ENCODE data around the gene SASH1.

Gene SASH1

DNA sequence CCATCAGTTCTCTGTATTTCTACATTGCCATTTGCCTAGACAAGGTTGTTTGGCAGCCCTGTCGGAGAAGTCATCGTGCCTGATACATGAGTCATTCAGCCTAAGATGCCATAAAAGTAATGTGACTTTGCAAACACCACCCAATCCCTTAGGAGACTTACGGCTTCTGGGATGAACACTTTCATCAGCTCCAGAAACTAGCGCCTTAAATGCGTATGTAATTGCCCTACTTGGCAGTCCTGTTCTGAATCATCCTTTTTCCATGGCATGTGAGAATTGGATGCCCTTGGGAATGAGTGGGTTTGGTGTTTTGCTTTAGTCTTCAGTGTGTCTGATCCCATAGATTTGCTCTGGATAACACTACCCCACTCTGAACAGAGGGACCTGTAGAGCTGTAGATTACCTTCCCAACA, 158.5 kb downstream of the SASH1 start (continued):
- TF ChIP-seq, protein P1, sequence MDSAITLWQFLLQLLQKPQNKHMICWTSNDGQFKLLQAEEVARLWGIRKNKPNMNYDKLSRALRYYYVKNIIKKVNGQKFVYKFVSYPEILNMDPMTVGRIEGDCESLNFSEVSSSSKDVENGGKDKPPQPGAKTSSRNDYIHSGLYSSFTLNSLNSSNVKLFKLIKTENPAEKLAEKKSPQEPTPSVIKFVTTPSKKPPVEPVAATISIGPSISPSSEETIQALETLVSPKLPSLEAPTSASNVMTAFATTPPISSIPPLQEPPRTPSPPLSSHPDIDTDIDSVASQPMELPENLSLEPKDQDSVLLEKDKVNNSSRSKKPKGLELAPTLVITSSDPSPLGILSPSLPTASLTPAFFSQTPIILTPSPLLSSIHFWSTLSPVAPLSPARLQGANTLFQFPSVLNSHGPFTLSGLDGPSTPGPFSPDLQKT (IDR thresholded peaks at IDR 0.05; ENCODE audit: borderline replicate concordance, low read depth, low read length), result no peak
- TF ChIP-seq ZNF48 (tag by site-specific recombination; IDR thresholded peaks at IDR 0.05), result no peak
- peak; percentile 66 for TF ChIP-seq SCRT2 (tag by site-specific recombination; IDR thresholded peaks at IDR 0.05)
- TF ChIP-seq ZNF600 (tag by site-specific recombination; IDR thresholded peaks at IDR 0.05), result peak; percentile 72
- no peak for TF ChIP-seq KLF10 (tag by site-specific recombination; IDR thresholded peaks at IDR 0.05)
- no peak for TF ChIP-seq ZNF585B (tag by site-specific recombination; IDR thresholded peaks at IDR 0.05)
- TF ChIP-seq ZNF132 (tag by site-specific recombination; IDR thresholded peaks at IDR 0.05; ENCODE audit: borderline replicate concordance), result no peak
- TF ChIP-seq ZFHX2 (tag by site-specific recombination; conservative IDR thresholded peaks at IDR 0.05), result no peak
- no peak for TF ChIP-seq GLIS2 (tag by site-specific recombination; IDR thresholded peaks at IDR 0.05)
- TF ChIP-seq, protein P2, sequence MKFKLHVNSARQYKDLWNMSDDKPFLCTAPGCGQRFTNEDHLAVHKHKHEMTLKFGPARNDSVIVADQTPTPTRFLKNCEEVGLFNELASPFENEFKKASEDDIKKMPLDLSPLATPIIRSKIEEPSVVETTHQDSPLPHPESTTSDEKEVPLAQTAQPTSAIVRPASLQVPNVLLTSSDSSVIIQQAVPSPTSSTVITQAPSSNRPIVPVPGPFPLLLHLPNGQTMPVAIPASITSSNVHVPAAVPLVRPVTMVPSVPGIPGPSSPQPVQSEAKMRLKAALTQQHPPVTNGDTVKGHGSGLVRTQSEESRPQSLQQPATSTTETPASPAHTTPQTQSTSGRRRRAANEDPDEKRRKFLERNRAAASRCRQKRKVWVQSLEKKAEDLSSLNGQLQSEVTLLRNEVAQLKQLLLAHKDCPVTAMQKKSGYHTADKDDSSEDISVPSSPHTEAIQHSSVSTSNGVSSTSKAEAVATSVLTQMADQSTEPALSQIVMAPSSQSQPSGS (tag by site-specific recombination; IDR thresholded peaks at IDR 0.05; ENCODE audit: low read depth), result no peak
- TF ChIP-seq ZNF660 (tag by site-specific recombination; IDR thresholded peaks at IDR 0.05), result 0 out of 2 replicates have a peak, but pooled peaks have one; percentile 41
- peak; percentile 70; the same call in 1 of the 2 replicates for TF ChIP-seq TRIM28 (IDR thresholded peaks at IDR 0.05; ENCODE audit: borderline replicate concordance, low read length)
- TF ChIP-seq ZNF626 (tag by site-specific recombination; IDR thresholded peaks at IDR 0.05), result no peak
- TF ChIP-seq ZNF366 (tag by site-specific recombination; conservative IDR thresholded peaks at IDR 0.05), result peak; percentile 71
- TF ChIP-seq ZBTB8A (tag by site-specific recombination; IDR thresholded peaks at IDR 0.05), result no peak
- TF ChIP-seq ZNF2 (tag by site-specific recombination; IDR thresholded peaks at IDR 0.05), result 0 out of 2 replicates have a peak, but pooled peaks have one; percentile 30
- peak; percentile 73; the same call in 1 of the 2 replicates for TF ChIP-seq ZNF184 (tag by site-specific recombination; IDR thresholded peaks at IDR 0.05)
- TF ChIP-seq ZNF555 (tag by site-specific recombination; conservative IDR thresholded peaks at IDR 0.05), result no peak
- TF ChIP-seq ZBTB48 (tag by site-specific recombination; IDR thresholded peaks at IDR 0.05), result peak; percentile 63; the same call in 1 of the 2 replicates
- TF ChIP-seq HOXD13 (CRISPR knock-in tag; IDR thresholded peaks at IDR 0.05; ENCODE audit: borderline replicate concordance), result no peak
- no peak for TF ChIP-seq PRDM1 (tag by site-specific recombination; IDR thresholded peaks at IDR 0.05)
- TF ChIP-seq ZBTB21 (tag by site-specific recombination; IDR thresholded peaks at IDR 0.05), result no peak
- no peak for TF ChIP-seq ZNF37A (tag by site-specific recombination; IDR thresholded peaks at IDR 0.05)
- TF ChIP-seq ZNF335 (tag by site-specific recombination; conservative IDR thresholded peaks at IDR 0.05), result no peak
- peak; percentile 39; the same call in 1 of the 2 replicates for TF ChIP-seq ZBTB17 (tag by site-specific recombination; IDR thresholded peaks at IDR 0.05)
- TF ChIP-seq ZEB2 (tag by site-specific recombination; IDR thresholded peaks at IDR 0.05), result 0 out of 2 replicates have a peak, but pooled peaks have one; percentile 53
- TF ChIP-seq, protein P3, sequence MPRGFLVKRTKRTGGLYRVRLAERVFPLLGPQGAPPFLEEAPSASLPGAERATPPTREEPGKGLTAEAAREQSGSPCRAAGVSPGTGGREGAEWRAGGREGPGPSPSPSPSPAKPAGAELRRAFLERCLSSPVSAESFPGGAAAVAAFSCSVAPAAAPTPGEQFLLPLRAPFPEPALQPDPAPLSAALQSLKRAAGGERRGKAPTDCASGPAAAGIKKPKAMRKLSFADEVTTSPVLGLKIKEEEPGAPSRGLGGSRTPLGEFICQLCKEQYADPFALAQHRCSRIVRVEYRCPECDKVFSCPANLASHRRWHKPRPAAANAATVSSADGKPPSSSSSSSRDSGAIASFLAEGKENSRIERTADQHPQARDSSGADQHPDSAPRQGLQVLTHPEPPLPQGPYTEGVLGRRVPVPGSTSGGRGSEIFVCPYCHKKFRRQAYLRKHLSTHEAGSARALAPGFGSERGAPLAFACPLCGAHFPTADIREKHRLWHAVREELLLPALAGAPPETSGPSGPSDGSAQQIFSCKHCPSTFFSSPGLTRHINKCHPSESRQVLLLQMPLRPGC (tag by site-specific recombination; IDR thresholded peaks at IDR 0.05), result 0 out of 2 replicates have a peak, but pooled peaks have one; percentile 37
- TF ChIP-seq ZNF121 (tag by site-specific recombination; IDR thresholded peaks at IDR 0.05), result no peak
- TF ChIP-seq KLF1 (tag by site-specific recombination; IDR thresholded peaks at IDR 0.05), result no peak
- TF ChIP-seq, protein P4, sequence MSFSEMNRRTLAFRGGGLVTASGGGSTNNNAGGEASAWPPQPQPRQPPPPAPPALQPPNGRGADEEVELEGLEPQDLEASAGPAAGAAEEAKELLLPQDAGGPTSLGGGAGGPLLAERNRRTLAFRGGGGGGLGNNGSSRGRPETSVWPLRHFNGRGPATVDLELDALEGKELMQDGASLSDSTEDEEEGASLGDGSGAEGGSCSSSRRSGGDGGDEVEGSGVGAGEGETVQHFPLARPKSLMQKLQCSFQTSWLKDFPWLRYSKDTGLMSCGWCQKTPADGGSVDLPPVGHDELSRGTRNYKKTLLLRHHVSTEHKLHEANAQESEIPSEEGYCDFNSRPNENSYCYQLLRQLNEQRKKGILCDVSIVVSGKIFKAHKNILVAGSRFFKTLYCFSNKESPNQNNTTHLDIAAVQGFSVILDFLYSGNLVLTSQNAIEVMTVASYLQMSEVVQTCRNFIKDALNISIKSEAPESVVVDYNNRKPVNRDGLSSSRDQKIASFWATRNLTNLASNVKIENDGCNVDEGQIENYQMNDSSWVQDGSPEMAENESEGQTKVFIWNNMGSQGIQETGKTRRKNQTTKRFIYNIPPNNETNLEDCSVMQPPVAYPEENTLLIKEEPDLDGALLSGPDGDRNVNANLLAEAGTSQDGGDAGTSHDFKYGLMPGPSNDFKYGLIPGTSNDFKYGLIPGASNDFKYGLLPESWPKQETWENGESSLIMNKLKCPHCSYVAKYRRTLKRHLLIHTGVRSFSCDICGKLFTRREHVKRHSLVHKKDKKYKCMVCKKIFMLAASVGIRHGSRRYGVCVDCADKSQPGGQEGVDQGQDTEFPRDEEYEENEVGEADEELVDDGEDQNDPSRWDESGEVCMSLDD (tag by site-specific recombination; IDR thresholded peaks at IDR 0.05), result no peak
- peak; percentile 55; the same call in 1 of the 2 replicates for TF ChIP-seq OSR2 (tag by site-specific recombination; IDR thresholded peaks at IDR 0.05)
- no peak for TF ChIP-seq ZNF302 (tag by site-specific recombination; IDR thresholded peaks at IDR 0.05; ENCODE audit: low read depth)
- TF ChIP-seq EGR2 (tag by site-specific recombination; IDR thresholded peaks at IDR 0.05; ENCODE audit: low read depth), result no peak
- TF ChIP-seq, protein P5, sequence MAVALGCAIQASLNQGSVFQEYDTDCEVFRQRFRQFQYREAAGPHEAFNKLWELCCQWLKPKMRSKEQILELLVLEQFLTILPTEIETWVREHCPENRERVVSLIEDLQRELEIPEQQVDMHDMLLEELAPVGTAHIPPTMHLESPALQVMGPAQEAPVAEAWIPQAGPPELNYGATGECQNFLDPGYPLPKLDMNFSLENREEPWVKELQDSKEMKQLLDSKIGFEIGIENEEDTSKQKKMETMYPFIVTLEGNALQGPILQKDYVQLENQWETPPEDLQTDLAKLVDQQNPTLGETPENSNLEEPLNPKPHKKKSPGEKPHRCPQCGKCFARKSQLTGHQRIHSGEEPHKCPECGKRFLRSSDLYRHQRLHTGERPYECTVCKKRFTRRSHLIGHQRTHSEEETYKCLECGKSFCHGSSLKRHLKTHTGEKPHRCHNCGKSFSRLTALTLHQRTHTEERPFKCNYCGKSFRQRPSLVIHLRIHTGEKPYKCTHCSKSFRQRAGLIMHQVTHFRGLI (tag by site-specific recombination; IDR thresholded peaks at IDR 0.05), result no peak

All from HEK293 (cell line).